ENCODE data around the gene TMEM242. TPM values are rescaled to one million over a fixed set of nuclear protein-coding genes. Genes with fewer than 3 reads are reported as not detected.

Gene TMEM242
- total and polyA plus RNA-seq, 2 donors (not counting 3 experiments of a cell fraction or from before 2014, with no cell fraction given), result 5.3 to 15.5 TPM

DNA sequence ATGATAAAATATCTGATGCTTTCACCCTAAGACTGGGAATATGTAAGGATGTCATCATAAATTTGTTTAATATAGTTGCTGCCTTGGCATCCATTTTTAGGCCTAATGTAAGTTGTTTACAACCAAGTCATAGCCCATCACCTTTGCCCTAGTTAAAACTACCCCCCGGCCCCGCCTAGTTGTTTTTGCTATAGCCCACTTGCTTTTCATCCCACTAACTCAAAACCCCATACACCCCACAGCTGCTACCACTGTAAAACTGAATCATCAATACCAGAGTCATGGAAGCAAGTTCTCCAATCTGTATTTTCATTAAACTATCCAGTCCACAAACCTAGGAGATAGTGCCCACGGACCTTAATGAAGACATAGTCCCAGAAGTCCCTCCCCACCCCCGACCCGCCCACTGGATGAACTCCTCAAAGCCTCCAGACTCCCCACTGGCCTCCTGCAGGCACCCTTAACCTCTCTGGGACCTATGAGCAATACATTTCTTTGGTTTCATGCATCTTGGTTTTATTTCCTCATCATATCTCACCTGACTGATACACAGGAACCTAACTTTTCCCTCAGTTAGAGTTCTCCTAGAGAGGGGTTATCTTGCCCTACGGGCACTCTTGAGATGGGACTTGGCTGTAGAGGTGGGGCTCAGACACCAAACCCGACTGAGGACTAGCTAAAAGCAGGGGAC is 45.2 kb upstream of the TMEM242 start:
- Histone ChIP-seq H2AFZ (ENCODE audit: low read depth, low read length) (no peak overlapping the region), H3K4me1 (ENCODE audit: control insufficient read depth, extremely low read depth, insufficient read depth, low read length) (no peaks in the 10 kb centered on the region), H3K9ac (replicated peaks; ENCODE audit: extremely low read depth, insufficient read depth, low read length) (no peak overlapping the region), H3K4me2 (ENCODE audit: insufficient read depth, low read length) (no peak overlapping the region), H3K36me3 (ENCODE audit: control insufficient read depth in 2 of 2, extremely low read depth in 1 of 2, insufficient read depth in 2 of 2, low read length in 2 of 2) (no peaks in the 10 kb centered on the region), H3K9me1 (replicated peaks; ENCODE audit: control insufficient read depth, extremely low read depth, insufficient read depth, low read length) (no peaks in the 10 kb centered on the region), H3K27ac (ENCODE audit: insufficient read depth, low read depth, low read length) (no peak overlapping the region), H3K27me3 (ENCODE audit: control insufficient read depth in 2 of 2, insufficient read depth in 2 of 2, low read length in 2 of 2) (peaks cover 2 to 3% of the 10 kb centered on the region in 2 experiments), H3K9me3 (replicated peaks; ENCODE audit: control insufficient read depth, insufficient read depth, low read length) (no peaks in the 10 kb centered on the region), H3K4me3 (replicated peaks in 1 of 3; ENCODE audit: insufficient read depth in 1 of 3, low read depth in 1 of 3, low read length in 3 of 3) (no peak overlapping the region), H3K79me2 (ENCODE audit: control insufficient read depth, insufficient read depth, low read length) (no peaks in the 10 kb centered on the region), H4K20me1 (replicated peaks; ENCODE audit: control insufficient read depth, extremely low read depth, insufficient read depth, low read length) (no peaks in the 10 kb centered on the region)
- no peak for TF ChIP-seq EZH2 (IDR thresholded peaks at IDR 0.05; ENCODE audit: borderline replicate concordance, low read depth, low read length, severe bottlenecking)
- TF ChIP-seq, protein P1, sequence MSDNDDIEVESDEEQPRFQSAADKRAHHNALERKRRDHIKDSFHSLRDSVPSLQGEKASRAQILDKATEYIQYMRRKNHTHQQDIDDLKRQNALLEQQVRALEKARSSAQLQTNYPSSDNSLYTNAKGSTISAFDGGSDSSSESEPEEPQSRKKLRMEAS (IDR thresholded peaks at IDR 0.05; ENCODE audit: insufficient read depth, insufficient read length), result no peak
- TF ChIP-seq MYC (IDR thresholded peaks at IDR 0.05; ENCODE audit: low read depth, low read length), result no peak
- TF ChIP-seq FOS (IDR thresholded peaks at IDR 0.05; ENCODE audit: borderline replicate concordance, insufficient read depth, low read length), result no peak
- no peak for TF ChIP-seq POLR2AphosphoS5 (IDR thresholded peaks at IDR 0.05; ENCODE audit: insufficient read depth, low read depth, low read length)
- TF ChIP-seq POLR2A (IDR thresholded peaks at IDR 0.05; ENCODE audit: low read depth, low read length), result no peak
- TF ChIP-seq GATA2 (IDR thresholded peaks at IDR 0.05; ENCODE audit: insufficient read depth, insufficient read length, low read depth, low read length), result no peak
- TF ChIP-seq JUN (IDR thresholded peaks at IDR 0.05; ENCODE audit: borderline replicate concordance, insufficient read depth, insufficient read length, low read depth), result no peak
- TF ChIP-seq, protein P2, sequence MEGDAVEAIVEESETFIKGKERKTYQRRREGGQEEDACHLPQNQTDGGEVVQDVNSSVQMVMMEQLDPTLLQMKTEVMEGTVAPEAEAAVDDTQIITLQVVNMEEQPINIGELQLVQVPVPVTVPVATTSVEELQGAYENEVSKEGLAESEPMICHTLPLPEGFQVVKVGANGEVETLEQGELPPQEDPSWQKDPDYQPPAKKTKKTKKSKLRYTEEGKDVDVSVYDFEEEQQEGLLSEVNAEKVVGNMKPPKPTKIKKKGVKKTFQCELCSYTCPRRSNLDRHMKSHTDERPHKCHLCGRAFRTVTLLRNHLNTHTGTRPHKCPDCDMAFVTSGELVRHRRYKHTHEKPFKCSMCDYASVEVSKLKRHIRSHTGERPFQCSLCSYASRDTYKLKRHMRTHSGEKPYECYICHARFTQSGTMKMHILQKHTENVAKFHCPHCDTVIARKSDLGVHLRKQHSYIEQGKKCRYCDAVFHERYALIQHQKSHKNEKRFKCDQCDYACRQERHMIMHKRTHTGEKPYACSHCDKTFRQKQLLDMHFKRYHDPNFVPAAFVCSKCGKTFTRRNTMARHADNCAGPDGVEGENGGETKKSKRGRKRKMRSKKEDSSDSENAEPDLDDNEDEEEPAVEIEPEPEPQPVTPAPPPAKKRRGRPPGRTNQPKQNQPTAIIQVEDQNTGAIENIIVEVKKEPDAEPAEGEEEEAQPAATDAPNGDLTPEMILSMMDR (IDR thresholded peaks at IDR 0.05; ENCODE audit: extremely low read depth in 1 of 2, insufficient read depth in 1 of 2, low read depth in 1 of 2, low read length in 2 of 2), result no peak
- intact Hi-C loops (cut with micrococcal nuclease), result no loop called here
- no TSS peak for BruUV-seq (replicated peaks)
- ChIA-PET POLR2A (no interaction called here), CTCF (interaction anchor here (2.3 kb wide), 1 partner anchor 11 kb away, joined by 7 read pairs; no protein-coding TSS in a partner anchor)
- dilution Hi-C loops (cut with MboI; ENCODE audit: extremely low pct_ligation_motif_present, low sequenced_read_pairs), result no loop called here
- DNase-seq (ENCODE audit: low read depth, low spot score), result no peak
- FAIRE-seq, result no peak

All from endothelial cell of umbilical vein (primary cell).